SK-N-SH (cell line): ENCODE measurements around the gene ZNF804A. TPM values are rescaled to one million over a fixed set of nuclear protein-coding genes. Genes with fewer than 3 reads are reported as not detected.

Experiments
- CTCF ChIA-PET: fragments of 300-600, 350-600 bp; formaldehyde crosslinking; extraction: SDS; loops from one replicate; lab custom pipeline; 2021; lab: Yijun Ruan, JAX
- POLR2A ChIA-PET: fragments of 350-600 bp; sonication (Branson Sonifier 250); formaldehyde crosslinking; extraction: SDS; loops from one replicate; lab custom pipeline; 2020; ENCODE audit warnings: antibody characterized with exemption, inconsistent platforms; lab: Yijun Ruan, JAX
- DNase-seq: peaks from one replicate; pipeline ENCODE4 v3.0.0; 2012
- H2AFZ ChIP-seq: fragments of 200-600 bp; sonication (generic); 2 replicates; pipeline ENCODE4 v1.8.1; 2016; ENCODE audit warnings: antibody characterized with exemption, mild to moderate bottlenecking, low read depth
- H3F3A ChIP-seq: fragments of 200-600 bp; sonication (generic); replicated peaks from 2 replicates; pipeline ENCODE3; 2016; ENCODE audit warnings: antibody characterized with exemption, mild to moderate bottlenecking; ENCODE audit not compliant: insufficient read depth
- H3K27ac ChIP-seq, 2 experiments: fragments of 200-500 bp in 1 of 2; fragments of 200-600 bp in 1 of 2; sonication (Bioruptor generic) in 1 of 2; sonication (generic), shearing (Covaris generic) in 1 of 2; 2 replicates each; pipeline versions ENCODE4 v1.5.1 to v1.6.1; 2014 to 2016; ENCODE audit warnings: low read depth in 2 of 2, inconsistent platforms in 1 of 2, low read length in 1 of 2, mild to moderate bottlenecking in 1 of 2, mixed read lengths in 1 of 2
- H3K27me3 ChIP-seq: fragments of 200-600 bp; sonication (generic), shearing (Covaris generic); 2 replicates; pipeline ENCODE4 v1.6.1; 2016; ENCODE audit warnings: mixed run types; ENCODE audit not compliant: insufficient read depth
- H3K36me3 ChIP-seq, 2 experiments: fragments of 200-500 bp in 1 of 2; fragments of 200-600 bp in 1 of 2; sonication (Bioruptor generic) in 1 of 2; sonication (generic) in 1 of 2; replicated peaks in 1 of 2; 2 replicates each; pipeline versions ENCODE3 to v1.5.1; 2014 to 2016; ENCODE audit warnings: low read length in 1 of 2, mild to moderate bottlenecking in 1 of 2; ENCODE audit not compliant: insufficient read depth in 2 of 2, control insufficient read depth in 1 of 2
- H3K4me1 ChIP-seq, 2 experiments: fragments of 200-500 bp in 1 of 2; fragments of 200-600 bp in 1 of 2; sonication (Bioruptor generic) in 1 of 2; sonication (generic), shearing (Covaris generic) in 1 of 2; 2 replicates each; pipeline versions ENCODE4 v1.5.1 to v1.6.1; 2014 to 2016; ENCODE audit warnings: low read depth in 1 of 2, low read length in 1 of 2, mixed run types in 1 of 2; ENCODE audit not compliant: insufficient read depth in 2 of 2, control insufficient read depth in 1 of 2
- H3K4me2 ChIP-seq: fragments of 200-600 bp; sonication (generic), shearing (Covaris generic); 2 replicates; pipeline ENCODE4 v1.6.1; 2017; ENCODE audit warnings: mixed run types
- H3K4me3 ChIP-seq, 2 experiments: fragments of 200-500 bp in 1 of 2; fragments of 200-600 bp in 1 of 2; sonication (Bioruptor generic) in 1 of 2; sonication (generic), shearing (Covaris generic) in 1 of 2; 2 replicates each; pipeline versions ENCODE4 v1.5.1 to v1.8.1; 2014 to 2016; ENCODE audit warnings: low read depth in 2 of 2, inconsistent platforms in 1 of 2, low read length in 1 of 2, mild to moderate bottlenecking in 1 of 2, mixed read lengths in 1 of 2, moderate library complexity in 1 of 2
- H3K79me2 ChIP-seq: fragments of 200-600 bp; sonication (generic); 2 replicates; pipeline ENCODE4 v1.8.1; 2017; ENCODE audit warnings: mild to moderate bottlenecking; ENCODE audit not compliant: insufficient read depth
- H3K9ac ChIP-seq: fragments of 200-600 bp; sonication (generic); 2 replicates; pipeline ENCODE4 v1.6.1; 2017; ENCODE audit warnings: mixed run types
- H3K9me2 ChIP-seq: fragments of 200-600 bp; sonication (generic); 2 replicates; pipeline ENCODE4 v1.6.1; 2017; ENCODE audit warnings: mixed run types
- H3K9me3 ChIP-seq: fragments of 200-600 bp; sonication (generic); 2 replicates; pipeline ENCODE4 v1.6.1; 2017; ENCODE audit warnings: mixed run types, mild to moderate bottlenecking, moderate library complexity
- H4K20me1 ChIP-seq: fragments of 200-600 bp; sonication (generic); 2 replicates; pipeline ENCODE4 v1.6.1; 2017; ENCODE audit warnings: mild to moderate bottlenecking, mixed run types; ENCODE audit not compliant: insufficient read depth
- CTCF ChIP-seq: fragments of 200-600 bp; sonication (generic); IDR thresholded peaks from 2 replicates; pipeline ENCODE4 v1.6.1; 2017; ENCODE audit warnings: antibody characterized with exemption, mild to moderate bottlenecking, moderate library complexity
- EP300 ChIP-seq, 2 experiments: IDR thresholded peaks; 2 replicates each; pipeline versions ENCODE4 v1.4.0 to v1.6.1; 2012; ENCODE audit warnings: borderline replicate concordance in 1 of 2, low read depth in 1 of 2, low read length in 1 of 2
- JUND ChIP-seq: IDR thresholded peaks from 2 replicates; pipeline ENCODE4 v1.4.0; 2012
- MAX ChIP-seq: IDR thresholded peaks from 2 replicates; pipeline ENCODE4 v1.4.0; 2012; ENCODE audit warnings: low read depth
- NFIC ChIP-seq: IDR thresholded peaks from 2 replicates; pipeline ENCODE4 v1.4.0; 2012; ENCODE audit warnings: borderline replicate concordance
- POLR2AphosphoS5 ChIP-seq: IDR thresholded peaks from 2 replicates; pipeline ENCODE4 v1.6.1; 2012; ENCODE audit warnings: low read depth, low read length
- RCOR1 ChIP-seq: fragments of 150-350 bp; IDR thresholded peaks from 2 replicates; pipeline ENCODE4 v1.6.1; 2017; ENCODE audit warnings: antibody characterized with exemption, low read length
- REST ChIP-seq: IDR thresholded peaks from 2 replicates; pipeline ENCODE4 v1.6.1; 2012; ENCODE audit warnings: mild to moderate bottlenecking, low read depth, low read length, moderate library complexity
- SMC3 ChIP-seq: IDR thresholded peaks from 2 replicates; pipeline ENCODE4 v1.6.1; 2012; ENCODE audit warnings: low read depth, low read length, improper control_type of control experiment
- TAF1 ChIP-seq: IDR thresholded peaks from 2 replicates; pipeline ENCODE4 v1.6.1; 2012; ENCODE audit warnings: low read depth, mild to moderate bottlenecking, low read length, moderate library complexity, borderline replicate concordance
- TEAD4 ChIP-seq: IDR thresholded peaks from 2 replicates; pipeline ENCODE4 v1.4.0; 2012; ENCODE audit warnings: mild to moderate bottlenecking, borderline replicate concordance; ENCODE audit not compliant: insufficient read depth
- USF1 ChIP-seq: IDR thresholded peaks from 2 replicates; pipeline ENCODE4 v1.4.0; 2012; ENCODE audit warnings: low read depth, borderline replicate concordance
- USF2 ChIP-seq: fragments of 150-350 bp; IDR thresholded peaks from 2 replicates; pipeline ENCODE4 v1.6.1; 2017; ENCODE audit warnings: antibody characterized with exemption, low read length, low read depth, borderline replicate concordance
- polyA plus RNA-seq, 3 experiments: library from polyadenylated mRNA; depleted of rRNA; stranded (reverse); fragments of >200 nt; gene quantifications; 2 replicates each; pipeline ENCODE4 v1.2.3, GENCODE V29; 2012

ZNF804A gene
- polyA plus RNA-seq, 1 of the 3 experiments (the other 2 are of a cell fraction) = 0.02 TPM

GRCh38 chr2:184875212-184875611 is 276.9 kb downstream of the ZNF804A start:
- TF ChIP-seq TEAD4 (no peak), MAX (no peak), SMC3 (no peak)
- Histone ChIP-seq H3F3A (no peaks in the 10 kb centered on the region), H3K9ac (no peak overlapping the region), H2AFZ (no peak overlapping the region), H4K20me1 (no peaks in the 10 kb centered on the region), H3K36me3 (no peaks in the 10 kb centered on the region), H3K9me2 (no peaks in the 10 kb centered on the region), H3K4me1 (no peaks in the 10 kb centered on the region), H3K79me2 (no peaks in the 10 kb centered on the region), H3K27me3 (no peaks in the 10 kb centered on the region), H3K9me3 (no peaks in the 10 kb centered on the region), H3K27ac (no peak overlapping the region), H3K4me3 (no peak overlapping the region), H3K4me2 (no peak overlapping the region)
- ChIA-PET POLR2A (no interaction called here), CTCF (no interaction called here)
- no peak for DNase-seq

GRCh38 chr2:184875911-184876310 is 277.6 kb downstream of the ZNF804A start:
- no peaks in the 10 kb centered on the region for H3K9me3 ChIP-seq
- H3K36me3 ChIP-seq = no peaks in the 10 kb centered on the region
- no peak overlapping the region for H3K4me2 ChIP-seq
- CTCF ChIA-PET = no interaction called here
- no peak for TF ChIP-seq USF2
- no peak for TF ChIP-seq USF1
- no peak for TF ChIP-seq SMC3
- no peak for TF ChIP-seq RCOR1
- no peak for TF ChIP-seq TEAD4
- no peak for TF ChIP-seq TAF1
- TF ChIP-seq REST = no peak
- TF ChIP-seq EP300 (IDR thresholded peaks at IDR 0.05; ENCODE audit: borderline replicate concordance in 1 of 2, low read depth in 1 of 2, low read length in 1 of 2) = no peak
- no peak for TF ChIP-seq JUND
- TF ChIP-seq NFIC = no peak
- TF ChIP-seq CTCF = no peak
- TF ChIP-seq POLR2AphosphoS5 = no peak
- H3K79me2 ChIP-seq = no peaks in the 10 kb centered on the region
- H4K20me1 ChIP-seq = no peaks in the 10 kb centered on the region
- POLR2A ChIA-PET = no interaction called here
- no peak overlapping the region for H3K4me3 ChIP-seq
- H3K9me2 ChIP-seq = no peaks in the 10 kb centered on the region
- H3K27me3 ChIP-seq = no peaks in the 10 kb centered on the region
- no peaks in the 10 kb centered on the region for H3K4me1 ChIP-seq
- DNase-seq = no peak
- H2AFZ ChIP-seq = no peak overlapping the region
- H3F3A ChIP-seq = no peaks in the 10 kb centered on the region
- H3K27ac ChIP-seq = no peak overlapping the region; a peak in 1 of 4 replicates
- H3K9ac ChIP-seq = no peak overlapping the region
